HG02970 (cell line): Measurements from ENCODE around the gene B3GNT7.
"Not testable (repeated sequence)": the region's sequence is repeated elsewhere in the genome, so short reads cannot be mapped to it uniquely, and the experiment has no call there.

ENCODE experiments used
- ATAC-seq: cut with Tn5 transposase; IDR thresholded peaks from one replicate; pipeline ENCODE4 v1.9.1; 2021; ENCODE audit warnings: mild to moderate bottlenecking, moderate library complexity, moderate number of reproducible peaks; ENCODE audit not compliant: unreplicated experiment, low FRiP score

Gene B3GNT7

DNA sequence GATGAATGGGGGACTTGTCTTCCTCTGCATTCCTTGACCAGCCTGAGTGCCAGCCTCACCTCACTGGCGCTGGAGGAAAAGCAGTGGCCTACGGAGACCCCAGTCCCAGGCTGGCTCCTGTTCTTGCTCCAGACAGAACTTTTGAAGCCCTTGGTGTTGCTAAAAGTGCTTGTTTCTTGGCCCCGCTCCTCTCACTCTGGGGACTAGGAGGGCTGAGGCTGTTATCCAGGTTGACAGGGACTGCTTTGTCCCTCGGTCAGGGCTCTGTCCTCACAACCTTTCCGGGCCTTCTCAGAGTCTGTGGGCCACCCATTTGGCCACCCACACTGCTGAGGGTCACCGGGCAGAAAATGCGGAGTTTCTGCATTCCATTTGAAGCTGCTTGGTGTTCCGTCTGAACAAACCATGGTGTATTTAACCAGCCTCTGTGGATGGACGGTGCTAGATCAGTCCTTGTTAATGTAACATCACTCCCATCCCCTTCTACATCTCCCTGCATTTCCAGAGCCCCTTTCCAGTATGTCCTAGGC is 25.6 kb downstream of the B3GNT7 start:
- ATAC-seq: no peak

GRCh38 chr2:231422056-231422455 is 26.5 kb downstream of the B3GNT7 start:
- ATAC-seq: no peak

DNA sequence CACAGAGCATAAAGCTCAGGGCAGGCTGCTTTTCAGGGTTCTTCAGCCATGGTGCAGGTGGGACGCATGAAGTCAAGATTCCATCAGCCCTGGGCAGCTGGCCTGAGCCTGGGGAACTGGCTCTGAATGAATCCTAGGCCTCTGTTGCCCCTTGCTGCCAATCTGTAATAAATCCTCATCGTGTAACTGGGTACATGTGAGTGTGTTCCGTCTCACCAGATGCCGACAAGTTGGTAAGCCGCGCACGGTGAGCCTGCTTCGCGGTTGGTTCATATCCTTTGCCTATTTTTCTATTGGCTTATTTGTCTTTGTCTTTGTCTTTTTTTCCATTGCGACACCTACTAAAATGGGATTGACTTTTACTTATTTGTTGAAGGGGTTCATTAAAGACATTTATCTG is 27.7 kb downstream of the B3GNT7 start:
- ATAC-seq: no peak

GRCh38 chr2:231425291-231425810 is 29.8 kb downstream of the B3GNT7 start:
- no peak for ATAC-seq

GRCh38 chr2:231425811-231426703 is 30.5 kb downstream of the B3GNT7 start:
- ATAC-seq: no peak

DNA sequence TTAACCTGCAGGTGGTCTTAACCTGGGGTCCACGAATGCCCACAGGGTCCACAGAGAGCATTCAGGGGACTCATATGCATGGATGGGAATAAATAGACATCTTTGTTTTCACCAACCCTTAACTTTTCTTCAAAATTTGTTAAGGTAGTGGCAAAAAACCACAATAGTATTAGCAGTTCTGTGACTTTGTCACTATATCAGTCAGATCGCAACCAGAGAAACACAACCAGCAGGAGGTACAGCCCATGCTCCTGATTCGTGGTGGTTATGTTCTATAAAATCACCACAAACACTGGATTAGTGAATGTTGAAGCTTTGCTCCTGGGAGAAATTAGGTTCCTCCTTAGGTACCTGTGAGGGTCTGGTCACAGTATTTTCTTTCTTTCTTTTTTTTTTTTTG is 31.6 kb downstream of the B3GNT7 start:
- no peak for ATAC-seq

- no peak for ATAC-seq
Measured at GRCh38 chr2:231429152-231429551, 33.6 kb downstream of the B3GNT7 start.

DNA sequence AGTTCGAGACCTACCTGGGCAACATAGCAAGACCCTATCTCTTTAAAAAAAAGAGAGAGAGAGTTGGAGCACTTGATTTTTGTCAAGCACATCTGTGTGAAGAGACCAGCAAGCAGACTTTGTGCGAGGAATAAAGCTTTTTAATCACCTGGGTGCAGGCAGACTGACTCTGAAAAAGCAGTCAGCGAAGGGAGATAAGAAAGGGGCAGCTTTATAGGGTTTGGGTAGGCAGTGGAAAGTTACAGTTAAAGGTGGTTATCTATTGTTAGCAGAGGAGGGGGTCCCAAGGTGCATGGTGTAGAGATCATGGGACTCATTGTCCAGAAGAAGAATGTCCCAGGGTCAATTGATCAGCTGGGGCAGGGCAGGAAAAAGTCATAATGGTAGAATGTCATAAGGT is 34.4 kb downstream of the B3GNT7 start:
- no peak for ATAC-seq

DNA sequence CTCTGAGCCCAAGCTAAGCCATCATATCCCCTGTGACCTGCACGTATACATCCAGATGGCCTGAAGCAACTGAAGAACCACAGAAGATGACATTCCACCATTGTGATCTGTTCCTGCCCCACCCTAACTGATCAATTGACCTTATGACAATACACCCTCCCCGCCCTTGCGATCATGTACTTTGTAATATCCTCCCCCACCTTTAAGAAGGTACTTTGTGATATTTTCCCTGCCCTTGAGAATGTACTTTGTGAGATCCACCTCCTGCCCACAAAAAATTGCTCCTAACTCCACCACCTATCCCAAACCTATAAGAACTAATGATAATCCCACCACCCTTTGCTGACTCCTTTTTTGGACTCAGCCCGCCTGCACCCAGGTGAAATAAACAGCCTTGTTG is 34.9 kb downstream of the B3GNT7 start:
- ATAC-seq: not testable (repeated sequence)

DNA sequence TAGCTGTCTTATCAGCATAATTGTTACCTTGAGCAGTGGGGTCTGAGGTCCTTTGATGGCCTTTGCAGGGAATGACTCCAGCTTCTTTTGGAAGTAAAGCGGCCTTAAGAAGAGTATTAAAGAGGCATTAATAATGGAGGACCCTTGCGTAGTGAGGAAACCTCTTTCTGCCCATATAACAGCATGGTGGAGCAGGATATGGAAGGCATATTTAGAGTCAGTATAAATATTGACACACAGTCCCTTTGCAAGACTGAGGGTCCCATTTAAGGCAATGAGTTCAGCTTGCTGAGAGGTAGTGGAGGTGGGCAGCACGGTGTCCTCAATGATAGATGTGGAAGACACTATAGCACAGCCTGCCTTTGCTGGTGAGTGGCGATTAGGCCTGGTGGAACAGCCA is 36.1 kb downstream of the B3GNT7 start:
- no peak for ATAC-seq

DNA sequence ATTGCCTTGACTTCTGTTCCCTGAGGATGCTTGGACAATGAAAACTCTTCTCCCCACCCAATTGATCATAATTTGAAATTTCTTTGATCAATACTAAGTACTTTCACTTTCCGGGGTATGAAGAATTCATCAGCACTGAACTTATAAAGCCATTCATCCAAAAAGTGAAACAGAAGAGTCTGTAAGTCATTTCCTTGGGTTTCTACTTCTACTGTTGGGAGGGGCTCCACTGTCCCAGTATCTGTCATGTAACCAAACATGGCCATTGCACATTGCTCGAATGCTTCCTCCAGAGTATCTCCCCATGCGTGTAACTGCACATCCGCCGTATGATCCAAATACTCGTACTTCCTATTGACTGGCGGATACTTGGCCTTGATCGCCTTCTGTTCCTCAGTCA is 38.5 kb downstream of the B3GNT7 start:
- ATAC-seq: no peak

- ATAC-seq: no peak
Measured at GRCh38 chr2:231436957-231437356, 41.4 kb downstream of the B3GNT7 start.

- ATAC-seq: no peak
Measured at GRCh38 chr2:231449503-231450054, 54.1 kb downstream of the B3GNT7 start.

DNA sequence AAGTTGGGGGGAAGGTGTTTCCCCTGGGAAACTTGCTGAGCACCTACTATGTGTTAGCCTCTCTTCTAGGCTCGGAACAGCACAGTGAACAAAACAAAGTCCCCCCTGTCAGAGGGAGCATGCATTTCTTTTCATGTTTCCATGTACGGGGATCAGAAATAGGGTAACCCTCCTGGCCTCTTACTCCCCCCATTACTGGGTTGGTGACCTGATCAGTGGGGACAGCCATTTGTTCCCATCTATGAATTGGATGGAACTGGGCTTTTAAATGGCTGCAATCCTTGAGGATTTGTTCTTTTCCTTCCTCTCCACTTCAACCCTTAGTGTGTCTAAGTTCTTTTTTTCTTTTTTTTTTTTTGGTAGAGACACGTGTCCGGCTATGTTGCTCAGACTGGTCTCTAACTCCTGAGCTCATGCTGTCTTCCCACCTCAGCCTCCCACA is 55.1 kb downstream of the B3GNT7 start:
- ATAC-seq: no peak
